Activated CD4-positive, alpha-beta T cell treated with anti-CD3 and anti-CD28 coated beads, Interleukin-2, amount 50 U/mL, for 48 hours (primary cell): ENCODE data around the gene GEN1.

Experiments used
- DNase-seq, 2 experiments: peaks; one replicate each; pipeline ENCODE4 v3.0.0-alpha.2; 2020

The GEN1 gene

DNA sequence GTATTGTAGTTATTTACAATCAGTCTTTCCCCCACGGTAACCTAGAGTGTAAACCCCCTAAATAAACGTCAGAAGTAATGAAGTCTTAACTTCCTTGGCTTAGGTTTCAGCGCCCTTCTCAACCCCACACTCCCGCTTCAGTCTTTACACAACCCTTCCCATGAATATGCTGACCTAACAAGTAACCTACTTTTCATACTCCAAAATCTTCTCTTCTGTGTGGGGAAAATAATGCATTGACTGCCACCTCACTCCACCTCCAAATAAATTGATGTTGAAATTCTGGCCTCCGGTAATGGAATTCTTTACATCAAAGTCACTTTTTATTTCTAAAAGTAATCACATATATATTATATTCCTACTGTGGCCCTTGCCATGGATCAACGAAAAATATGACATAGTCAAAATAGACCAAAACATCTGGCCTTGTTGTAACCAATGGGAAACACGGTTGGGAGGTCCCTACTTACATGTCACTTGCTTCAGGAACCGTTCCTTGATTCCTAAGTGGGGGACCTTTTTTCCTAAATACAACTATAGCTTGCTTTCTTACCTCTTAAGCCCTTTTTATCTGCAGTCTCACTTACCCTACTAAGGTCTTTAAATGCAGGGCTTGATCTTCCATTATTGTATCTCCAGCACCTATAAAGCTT lies 961 bp downstream of the GEN1 start:
- DNase-seq, result no peak

DNA sequence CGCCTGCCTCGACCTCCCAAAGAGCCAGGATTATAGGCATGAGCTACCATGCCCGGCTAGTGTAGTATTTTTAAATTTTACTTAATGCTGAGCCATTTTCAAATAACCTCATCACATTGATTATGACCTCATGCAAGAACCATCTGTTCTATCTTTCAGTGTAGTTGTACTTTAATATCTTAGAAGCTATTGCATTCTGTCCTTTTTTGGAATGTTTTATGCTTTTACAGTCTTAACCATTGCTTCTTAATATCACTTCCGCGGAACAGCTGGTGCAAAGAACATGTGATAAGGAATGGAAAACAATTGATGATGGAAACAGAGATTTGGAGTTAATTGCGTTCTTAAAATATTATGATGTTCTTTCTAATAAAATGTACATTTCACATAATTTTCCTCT lies 2.7 kb downstream of the GEN1 start:
- no peak for DNase-seq

DNA sequence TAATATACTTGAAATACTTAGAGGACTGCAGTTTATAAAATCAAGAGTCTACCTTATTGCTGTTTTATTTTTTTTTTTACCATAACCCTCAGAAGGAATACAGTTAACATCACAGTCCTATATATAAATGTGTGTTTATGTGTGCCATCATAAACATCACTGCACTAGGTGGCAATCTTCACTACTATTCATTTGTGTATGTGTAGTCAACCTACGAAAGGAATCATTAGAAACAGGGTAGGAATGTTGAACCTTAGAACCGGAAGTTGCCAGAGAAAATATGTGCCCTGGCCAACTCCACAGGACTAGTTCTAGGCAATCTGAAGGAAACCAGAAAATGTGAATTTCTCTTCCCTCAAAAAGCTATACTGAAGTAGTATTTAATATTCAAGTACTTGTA lies 3.4 kb downstream of the GEN1 start:
- DNase-seq, result no peak

DNA sequence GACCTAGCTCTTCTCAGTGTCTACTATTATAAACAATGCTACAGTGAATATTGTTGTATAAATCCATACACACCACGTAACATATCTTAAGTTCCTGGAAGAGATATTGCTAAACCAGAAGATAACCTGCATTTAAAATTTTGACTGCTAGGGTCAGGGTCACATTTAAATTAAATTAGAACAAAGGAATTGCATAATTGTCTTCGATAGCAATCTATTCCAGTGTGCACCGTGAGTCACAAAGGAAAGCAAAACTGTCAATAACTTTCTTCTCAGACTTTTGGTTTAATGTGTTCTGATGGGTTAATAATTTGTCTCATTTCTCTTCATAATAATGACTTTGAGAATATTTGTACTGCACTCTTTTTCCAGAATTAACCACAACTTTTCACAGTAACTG lies 4.2 kb downstream of the GEN1 start:
- DNase-seq, result no peak

DNA sequence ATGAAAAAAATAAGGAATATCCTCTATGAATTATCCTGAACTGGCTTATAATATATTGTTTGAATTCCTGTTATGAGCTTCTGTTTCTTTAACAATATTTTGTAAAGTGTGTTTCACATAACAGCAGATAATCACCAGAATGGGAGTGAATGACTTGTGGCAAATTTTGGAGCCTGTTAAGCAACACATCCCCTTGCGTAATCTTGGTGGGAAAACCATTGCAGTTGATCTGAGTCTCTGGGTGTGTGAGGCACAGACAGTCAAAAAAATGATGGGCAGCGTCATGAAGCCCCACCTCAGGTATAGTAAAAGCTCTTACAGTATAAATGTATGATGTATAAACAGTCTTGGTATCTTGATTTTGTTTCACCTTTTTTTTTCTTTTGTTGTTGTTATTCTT lies 5.9 kb downstream of the GEN1 start:
- no peak for DNase-seq

DNA sequence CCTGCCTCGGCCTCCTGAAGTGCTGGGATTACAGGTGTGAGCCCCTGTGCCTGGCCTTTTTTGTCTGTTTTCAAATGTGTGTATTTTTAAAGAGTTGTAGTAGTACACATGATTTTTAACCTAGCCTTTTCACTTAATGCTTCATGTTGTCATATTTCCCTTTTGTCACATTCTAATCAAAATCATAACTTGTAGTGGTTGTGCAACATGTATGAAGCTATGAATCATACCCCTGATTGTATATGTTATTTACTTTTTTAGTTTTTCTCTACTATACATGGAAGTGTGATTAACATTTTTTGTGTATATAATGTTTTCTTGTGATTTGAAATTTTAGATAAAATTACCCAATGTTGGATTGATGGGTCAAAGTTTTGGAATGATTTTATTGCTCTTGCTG lies 8.5 kb downstream of the GEN1 start:
- DNase-seq, result no peak

DNA sequence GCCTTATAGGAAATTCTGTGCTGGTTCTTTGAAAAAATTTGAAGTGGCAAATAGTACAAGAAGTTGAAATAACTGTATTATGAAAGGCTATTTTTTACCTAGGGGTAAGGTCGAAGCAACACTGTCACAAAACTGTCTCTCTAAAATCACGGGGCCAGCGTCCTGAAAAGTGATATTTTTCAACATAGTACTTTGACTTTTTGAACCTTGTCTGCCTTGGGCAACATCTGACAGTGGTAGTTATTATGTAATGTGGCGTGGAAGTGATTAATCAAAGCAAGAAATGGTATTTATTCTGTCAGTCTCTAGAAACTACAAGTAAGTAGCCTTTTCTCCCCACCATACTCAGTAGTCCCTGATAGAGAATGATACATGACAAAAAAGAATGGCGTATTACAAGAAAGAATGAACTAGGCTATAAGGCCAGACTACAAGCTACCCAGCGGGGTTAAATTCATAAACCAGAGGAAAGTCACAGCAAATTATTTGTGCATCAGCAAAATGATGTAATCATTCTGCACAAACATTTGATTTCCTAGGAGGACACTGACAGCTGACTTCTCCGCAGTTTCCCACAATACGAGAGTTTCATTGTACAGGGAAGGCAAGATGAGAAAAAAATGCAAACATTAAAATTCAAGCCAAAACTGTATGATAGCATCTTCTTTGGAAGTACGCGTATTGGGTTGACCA lies 9.8 kb downstream of the GEN1 start:
- no peak for DNase-seq

DNA sequence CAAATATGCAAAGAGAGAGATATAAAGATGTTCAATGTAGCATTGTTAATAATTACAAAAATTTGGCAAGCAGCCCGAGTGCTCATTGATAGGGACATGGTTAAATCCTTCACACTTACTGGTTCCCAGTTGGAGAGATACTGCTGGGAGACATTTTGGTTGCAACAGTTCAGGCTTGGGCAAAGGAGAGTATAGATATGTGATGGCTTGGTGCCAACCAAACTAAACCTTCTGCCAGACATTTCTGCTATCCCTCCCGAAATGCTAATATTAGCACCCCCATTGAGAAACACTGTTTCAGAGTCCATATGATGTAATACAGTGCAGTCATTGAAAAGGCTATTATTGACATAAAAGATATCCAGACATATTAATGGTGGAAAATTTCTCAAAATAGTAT lies 11.5 kb downstream of the GEN1 start:
- DNase-seq, result no peak

DNA sequence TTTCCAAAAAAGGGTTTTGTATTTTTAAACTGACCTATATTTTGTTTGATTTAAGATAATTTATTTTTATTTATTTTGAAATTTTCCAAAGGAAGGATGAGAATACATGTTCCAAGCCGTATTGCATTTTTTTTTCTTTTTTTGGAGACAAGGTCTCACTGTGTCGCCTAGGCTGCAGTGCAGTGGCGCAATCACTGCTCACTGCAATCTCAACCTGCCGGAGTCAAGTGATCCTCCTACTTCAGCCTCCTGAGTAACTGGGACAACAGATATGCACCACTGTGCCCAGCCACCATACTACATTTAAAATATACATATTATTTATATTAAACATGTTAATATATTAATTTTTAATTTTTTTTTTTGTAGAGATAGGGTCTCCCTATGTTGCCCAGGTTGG lies 15.0 kb downstream of the GEN1 start:
- DNase-seq, result no peak

DNA sequence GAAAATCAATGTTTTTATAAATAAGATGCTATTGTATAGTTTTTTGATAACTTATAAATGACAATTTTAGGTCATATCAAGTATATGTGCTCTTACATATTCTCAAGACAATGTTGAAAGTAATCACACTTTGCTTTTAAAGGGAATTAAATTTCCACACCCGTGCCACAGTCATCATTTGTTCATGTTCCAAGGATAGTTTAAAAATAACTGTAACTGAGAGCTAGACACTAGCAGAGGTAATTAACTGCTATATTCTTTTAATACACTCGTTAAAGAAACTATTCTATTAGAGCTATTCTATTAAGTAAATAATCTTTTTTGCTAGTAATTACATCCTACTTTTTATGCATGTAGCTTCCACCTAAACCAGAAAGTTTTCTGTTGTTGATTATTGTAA lies 18.0 kb downstream of the GEN1 start:
- no peak for DNase-seq

DNA sequence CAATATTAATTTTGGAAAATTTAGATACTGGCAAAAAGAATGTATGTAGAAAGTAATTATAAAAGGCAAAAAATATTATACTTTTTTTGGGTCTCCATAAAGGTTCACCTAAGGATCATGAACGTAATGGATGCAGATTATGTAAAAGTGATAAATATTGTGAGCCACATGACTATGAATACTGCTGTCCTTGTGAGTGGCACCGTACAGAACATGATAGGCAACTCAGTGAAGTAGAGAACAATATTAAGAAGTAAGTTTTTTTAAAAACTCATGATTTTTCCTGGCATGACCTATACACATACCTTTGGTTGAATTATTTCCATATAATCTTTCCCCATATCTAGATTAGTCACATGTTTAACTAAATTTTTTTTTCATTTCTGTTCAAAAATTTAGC lies 18.6 kb downstream of the GEN1 start:
- DNase-seq, result no peak

DNA sequence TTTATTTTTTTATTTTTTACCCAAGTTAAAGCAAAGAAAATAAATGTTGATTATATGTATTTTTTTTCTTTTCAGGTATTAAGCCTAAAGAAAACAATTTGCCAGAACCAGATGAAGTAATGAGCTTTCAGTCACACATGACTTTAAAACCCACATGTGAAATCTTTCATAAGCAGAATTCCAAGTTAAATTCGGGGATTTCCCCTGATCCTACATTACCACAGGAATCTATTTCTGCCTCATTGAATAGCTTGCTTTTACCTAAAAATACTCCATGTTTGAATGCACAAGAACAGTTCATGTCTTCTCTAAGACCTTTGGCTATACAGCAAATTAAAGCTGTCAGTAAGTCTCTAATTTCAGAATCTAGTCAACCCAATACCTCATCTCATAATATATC lies 26.6 kb downstream of the GEN1 start:
- DNase-seq, result no peak

DNA sequence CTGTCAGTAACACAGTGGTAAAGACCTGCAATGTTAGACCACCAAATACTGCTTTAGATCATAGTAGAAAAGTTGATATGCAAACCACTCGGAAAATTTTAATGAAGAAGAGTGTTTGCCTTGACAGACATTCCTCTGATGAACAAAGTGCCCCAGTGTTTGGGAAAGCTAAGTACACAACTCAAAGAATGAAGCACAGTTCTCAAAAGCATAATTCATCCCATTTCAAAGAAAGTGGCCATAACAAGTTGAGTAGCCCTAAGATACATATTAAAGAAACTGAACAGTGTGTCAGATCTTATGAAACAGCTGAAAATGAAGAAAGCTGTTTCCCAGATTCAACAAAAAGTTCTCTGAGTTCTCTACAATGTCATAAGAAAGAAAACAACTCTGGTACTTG lies 27.5 kb downstream of the GEN1 start:
- no peak for DNase-seq

DNA sequence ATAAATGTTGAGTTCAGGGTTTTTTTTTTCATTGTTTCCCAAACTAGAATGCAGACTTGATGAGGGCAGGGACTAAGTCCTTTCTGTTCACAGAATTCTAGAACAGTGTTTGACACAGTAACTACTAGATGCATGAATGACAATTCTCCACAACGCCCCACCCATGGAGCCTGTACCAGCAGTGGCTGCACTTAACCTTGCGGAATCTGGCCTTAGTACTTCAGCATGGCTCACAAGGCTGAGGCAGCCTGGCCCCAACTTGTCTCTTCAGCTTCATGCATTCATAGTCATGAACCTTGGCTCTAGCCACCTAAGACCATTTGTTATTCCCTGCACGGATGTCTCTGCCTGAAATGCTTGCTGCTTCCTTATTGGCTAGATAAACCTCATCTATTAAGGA lies 32.8 kb downstream of the GEN1 start:
- DNase-seq, result no peak

DNA sequence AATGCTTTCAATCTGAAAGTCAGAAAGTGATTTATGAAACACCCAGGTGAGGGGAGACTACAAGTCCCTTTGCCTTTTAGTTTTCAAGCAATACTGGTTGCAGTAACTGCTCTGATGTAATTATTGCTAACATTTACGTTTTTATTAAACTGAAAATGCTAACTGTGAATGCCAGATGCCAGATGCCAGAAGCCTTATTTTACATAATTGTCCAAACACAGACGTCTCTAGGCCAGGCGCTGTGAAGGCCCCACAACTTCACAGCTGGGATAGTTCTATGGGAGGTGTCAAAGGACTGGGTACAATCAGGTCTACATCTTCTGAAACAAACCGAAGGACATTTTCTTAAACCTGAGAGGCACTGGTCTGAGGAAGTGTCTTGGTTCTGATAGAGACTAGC lies 34.8 kb downstream of the GEN1 start:
- DNase-seq, result no peak

DNA sequence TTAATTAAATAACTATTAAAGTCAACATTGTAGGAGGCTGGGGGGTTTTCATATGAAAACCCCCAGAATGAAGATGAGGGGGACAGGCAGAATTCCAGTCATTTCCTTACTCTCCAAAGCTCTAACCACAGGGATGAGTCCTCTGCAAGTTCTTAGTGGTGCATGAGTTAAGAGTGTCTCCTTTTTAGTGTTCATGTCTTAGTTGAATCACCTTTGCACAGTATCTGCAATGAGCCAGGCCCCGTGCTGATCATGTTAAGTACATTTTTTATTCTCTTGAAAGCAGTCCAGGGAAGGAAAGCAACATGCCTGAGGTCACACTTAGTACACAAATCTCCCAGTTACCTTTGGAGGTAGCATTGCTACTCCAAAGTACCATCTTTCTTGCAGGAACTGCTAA lies 36.6 kb downstream of the GEN1 start:
- no peak for DNase-seq

DNA sequence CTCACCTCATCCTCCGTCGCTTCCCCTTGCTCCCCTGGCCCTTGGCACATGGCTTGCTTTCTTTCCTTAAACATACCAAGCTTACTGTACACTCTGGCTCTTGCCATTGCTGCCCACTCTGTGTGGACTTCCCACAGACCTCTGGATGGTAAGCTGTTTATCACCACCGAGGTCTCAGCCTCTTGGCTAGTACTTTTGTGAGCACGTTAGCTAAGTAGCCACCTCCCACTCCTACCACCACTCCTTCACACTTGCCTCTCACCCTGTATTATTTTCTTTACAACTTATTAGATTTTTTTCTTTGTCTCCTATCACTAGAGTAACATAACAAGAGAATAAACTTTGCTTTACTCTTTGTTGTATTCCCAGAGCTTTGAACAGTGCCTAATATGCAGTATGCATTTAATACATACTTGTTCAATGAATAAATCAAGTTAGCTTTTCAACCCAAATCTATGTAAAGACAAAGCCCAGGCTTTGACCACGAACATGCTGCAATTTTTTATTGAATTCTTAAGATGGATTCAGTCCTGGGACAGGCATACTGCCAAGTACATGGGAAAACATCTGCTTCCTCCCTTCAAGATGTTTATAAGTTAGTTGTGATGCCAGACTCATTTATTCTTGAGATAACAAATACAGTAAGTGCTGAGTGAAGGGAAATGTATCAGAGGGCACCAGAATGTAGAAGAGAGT lies 37.3 kb downstream of the GEN1 start:
- DNase-seq, result no peak

DNA sequence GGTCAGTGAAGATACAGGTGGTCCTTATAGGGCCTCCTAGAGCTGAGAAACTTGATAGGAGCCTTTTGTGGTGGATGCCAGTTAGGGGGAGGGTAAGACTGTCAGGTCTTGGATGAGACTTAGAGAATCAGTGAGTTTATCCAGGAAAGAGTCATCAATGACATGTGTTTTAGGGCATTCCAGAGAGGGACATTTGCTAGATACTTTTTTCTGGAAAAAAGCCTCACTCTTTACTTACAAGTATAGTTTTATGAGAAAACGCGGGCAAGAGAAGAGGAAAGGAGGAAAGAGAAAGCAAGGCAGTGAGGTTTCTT lies 37.8 kb downstream of the GEN1 start:
- no peak for DNase-seq

DNA sequence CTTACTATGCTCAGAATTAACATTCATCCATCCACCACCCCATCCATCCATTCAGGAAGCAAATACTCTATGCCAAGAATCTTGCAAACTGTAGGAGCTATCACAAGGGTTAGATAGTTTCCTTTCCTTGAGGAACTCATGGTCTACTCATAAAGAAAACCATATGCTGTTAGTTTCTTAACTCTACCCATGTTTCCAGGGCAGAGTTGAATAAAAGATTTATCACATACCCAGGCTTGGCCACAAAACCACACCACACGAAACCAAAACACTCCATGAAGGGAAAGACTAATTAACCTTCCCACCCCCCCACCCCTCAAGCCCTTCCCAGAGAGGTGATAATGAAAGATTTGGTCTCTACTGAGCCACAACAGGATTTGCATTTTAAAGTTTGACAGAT lies 38.6 kb downstream of the GEN1 start:
- DNase-seq, result no peak

DNA sequence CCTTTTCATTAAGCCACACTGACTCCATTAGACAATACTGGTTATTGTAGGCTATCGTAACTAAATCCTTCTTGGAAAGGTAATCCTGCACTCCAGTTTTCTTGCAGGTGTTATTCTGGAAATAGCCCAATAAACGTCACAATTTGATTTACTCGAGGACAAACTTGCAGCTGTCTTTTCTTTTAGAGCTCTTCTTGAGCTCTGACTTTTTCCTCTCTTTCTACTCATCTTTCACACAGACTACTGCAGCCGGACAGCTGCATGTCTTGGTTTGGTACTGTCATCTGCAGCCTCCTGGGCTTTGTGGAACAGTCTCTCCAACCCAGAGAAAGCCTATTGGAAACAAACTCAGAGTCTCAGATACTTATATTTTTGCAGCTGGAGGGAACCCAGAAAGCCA lies 39.4 kb downstream of the GEN1 start:
- DNase-seq, result no peak

DNA sequence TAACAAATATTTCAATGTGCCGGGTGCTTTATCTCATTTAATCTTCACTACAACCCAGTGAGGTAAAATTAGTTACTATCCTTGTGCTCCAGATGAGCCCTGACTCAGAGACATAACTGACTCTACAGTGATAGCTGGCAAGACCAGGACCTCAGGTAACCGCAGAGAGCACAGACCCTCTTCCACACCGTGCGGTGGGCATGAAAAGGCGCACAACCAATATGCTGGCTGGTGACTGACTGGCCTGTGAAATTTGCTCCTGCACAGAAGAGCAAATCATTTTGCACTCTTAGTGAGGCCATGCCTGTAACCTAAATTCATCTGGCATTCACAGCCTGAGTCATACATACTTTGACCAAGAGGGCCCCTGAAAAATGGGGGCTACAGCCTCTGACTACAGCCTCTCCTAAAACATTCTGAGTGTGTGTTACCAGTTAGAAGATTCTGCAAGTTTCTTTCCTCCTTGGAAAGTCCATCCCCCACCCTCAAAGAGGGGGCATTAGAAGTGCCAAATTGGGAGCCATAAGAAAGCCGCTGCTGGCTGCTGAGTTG lies 39.9 kb downstream of the GEN1 start:
- DNase-seq, result no peak

DNA sequence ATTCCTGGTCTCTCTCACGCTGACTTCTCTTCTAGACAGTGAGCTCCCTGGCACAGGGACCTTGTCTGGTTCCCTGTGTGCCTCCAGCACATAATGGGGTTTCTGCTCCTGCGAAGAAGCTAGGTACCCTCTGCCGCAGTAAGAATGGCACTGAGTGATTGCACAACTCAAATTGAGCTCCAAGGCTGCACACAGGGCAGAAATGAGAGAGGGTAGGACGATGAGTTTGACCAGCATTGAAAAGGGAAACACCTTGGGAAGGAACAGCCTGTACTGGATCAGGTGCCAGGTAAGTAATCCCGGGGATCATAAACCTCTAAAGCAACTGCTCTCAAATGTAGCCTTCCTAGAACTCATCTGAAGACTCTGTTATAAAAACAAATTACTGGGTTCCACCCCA lies 41.4 kb downstream of the GEN1 start:
- no peak for DNase-seq

DNA sequence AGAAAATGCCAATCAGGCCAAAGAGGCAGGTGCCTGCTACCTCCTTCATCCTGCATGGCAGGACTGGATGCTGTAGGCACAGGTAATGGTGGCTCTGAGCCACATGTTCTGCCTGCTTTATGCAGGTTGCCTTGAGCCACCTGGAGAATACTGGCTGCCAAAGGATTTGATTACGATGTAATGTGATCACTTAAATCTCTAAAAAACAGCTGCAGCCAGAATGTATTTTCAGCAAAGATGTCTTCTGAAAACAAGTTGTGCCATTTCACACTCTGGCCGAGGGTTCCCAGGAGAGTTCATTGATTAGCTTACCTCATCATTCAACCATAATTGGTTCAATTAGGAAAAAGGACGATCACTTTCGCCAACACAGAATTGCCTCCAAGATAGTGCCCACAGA lies 44.4 kb downstream of the GEN1 start:
- DNase-seq, result no peak

DNA sequence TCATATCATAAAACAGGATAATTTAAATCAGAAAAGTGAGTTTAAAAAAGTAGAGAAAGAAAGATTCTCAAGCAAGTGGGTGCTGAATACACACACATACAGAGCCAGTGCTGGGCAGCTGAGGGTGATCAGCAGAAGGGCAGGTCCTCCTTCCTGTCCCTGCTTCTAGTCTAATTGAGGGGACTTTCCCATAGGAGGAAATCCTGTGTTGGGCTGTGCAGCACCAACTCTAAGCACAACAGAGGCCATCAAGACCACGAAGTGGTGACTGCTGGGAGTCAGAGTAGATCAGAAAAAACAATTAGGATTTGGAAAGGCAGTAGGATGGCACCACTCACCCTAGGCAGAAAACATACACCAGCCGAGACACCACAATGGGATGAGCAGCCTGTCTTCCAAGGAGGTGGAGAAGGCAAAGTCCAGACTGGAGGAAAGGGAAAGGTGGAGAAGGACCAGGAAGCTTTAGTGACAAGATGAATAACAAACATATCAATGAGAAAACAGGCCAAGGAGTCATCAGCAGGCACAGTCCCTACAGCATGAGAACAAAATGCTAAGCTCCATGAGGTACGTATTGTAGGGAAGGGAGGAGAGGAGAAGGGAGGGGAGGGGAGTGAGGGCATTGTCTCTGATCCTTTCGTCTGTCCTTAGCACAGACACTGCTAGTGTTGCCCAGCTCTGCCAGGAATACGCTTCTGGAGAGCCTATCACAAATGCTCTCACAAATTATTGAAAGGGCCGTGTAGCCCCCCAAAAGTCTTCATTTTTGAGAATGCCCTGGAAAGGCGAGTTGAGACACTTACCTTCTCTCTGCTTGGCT lies 45.6 kb downstream of the GEN1 start:
- no peak for DNase-seq
